B cell (primary cell): ENCODE data around the gene NXPH2. TPM values are rescaled to one million over a fixed set of nuclear protein-coding genes. Genes with fewer than 3 reads are reported as not detected.

Experiments used
- ATAC-seq: fragments of 200-7000 bp; cut with Tn5 transposase; one replicate; pipeline ENCODE4 v1.10.0; 2021; ENCODE audit warnings: low read depth, mild to moderate bottlenecking, moderate number of reproducible peaks, moderate library complexity
- CTCF ChIA-PET: fragments of 350-600 bp; sonication (Branson Sonifier 250); formaldehyde crosslinking; loops from one replicate; lab custom pipeline; 2021; ENCODE audit warnings: antibody characterized with exemption, inconsistent platforms; lab: Charles Lee
- POLR2A ChIA-PET: fragments of 350-600 bp; sonication (Branson Sonifier 250); formaldehyde crosslinking; loops from one replicate; lab custom pipeline; 2021; ENCODE audit warnings: antibody characterized with exemption; lab: Charles Lee
- DNase-seq: peaks from one replicate; pipeline ENCODE4 v3.0.0; 2013
- H2AFZ ChIP-seq: 2 replicates; pipeline ENCODE4 v1.6.1; 2012; ENCODE audit warnings: mild to moderate bottlenecking, low read depth, low read length; ENCODE audit not compliant: insufficient read depth, poor library complexity, severe bottlenecking
- H3K27ac ChIP-seq, 2 donors: 1 replicate in 1 of 2; 2 replicates in 1 of 2; pipeline ENCODE4 v1.5.1; 2012 to 2013; ENCODE audit warnings: low read length in 2 of 2, mild to moderate bottlenecking in 2 of 2, moderate library complexity in 1 of 2
- H3K27me3 ChIP-seq, 4 experiments: fragments of 200-600 bp in 1 of 4; sonication (generic) in 1 of 4; replicated peaks in 1 of 4; 1 replicate in 2 of 4; 2 replicates in 2 of 4; pipeline versions ENCODE4 v1.6.1 to v1.7.0; 2013 to 2016; ENCODE audit warnings: low read length in 3 of 4, mild to moderate bottlenecking in 2 of 4, mixed read lengths in 1 of 4, moderate library complexity in 1 of 4; ENCODE audit not compliant: insufficient read depth in 4 of 4, control insufficient read depth in 3 of 4; ENCODE audit errors: control extremely low read depth in 1 of 4
- H3K36me3 ChIP-seq, 2 experiments: replicated peaks in 1 of 2; 1 replicate in 1 of 2; 2 replicates in 1 of 2; pipeline versions ENCODE4 v1.6.1 to v1.7.1; 2013; ENCODE audit warnings: low read length in 1 of 2; ENCODE audit not compliant: insufficient read depth in 2 of 2, control insufficient read depth in 1 of 2; ENCODE audit errors: control extremely low read depth in 1 of 2, extremely low read depth in 1 of 2
- H3K4me1 ChIP-seq, 2 donors: fragments of 200-600 bp in 1 of 2; sonication (generic) in 1 of 2; 1 replicate in 1 of 2; 2 replicates in 1 of 2; pipeline versions ENCODE4 v1.5.1 to v1.6.1; 2013 to 2017; ENCODE audit warnings: low read length in 2 of 2; ENCODE audit not compliant: control insufficient read depth in 2 of 2, insufficient read depth in 2 of 2
- H3K4me2 ChIP-seq: replicated peaks from 2 replicates; pipeline ENCODE3; 2012; ENCODE audit warnings: mild to moderate bottlenecking, low read depth, low read length; ENCODE audit not compliant: poor library complexity, severe bottlenecking
- H3K4me3 ChIP-seq, 5 experiments: fragments of 200-600 bp in 1 of 5; sonication (generic) in 1 of 5; 1 replicate in 3 of 5; 2 replicates in 2 of 5; pipeline versions ENCODE4 v1.5.1 to v1.7.0; 2011 to 2016; ENCODE audit warnings: low read length in 4 of 5, mild to moderate bottlenecking in 4 of 5, low read depth in 2 of 5, control low read depth in 1 of 5, moderate library complexity in 1 of 5; ENCODE audit not compliant: insufficient read depth in 1 of 5; ENCODE audit errors: control extremely low read depth in 1 of 5, extremely low read depth in 1 of 5
- H3K79me2 ChIP-seq: fragments of 200-600 bp; sonication (generic); one replicate; pipeline ENCODE4 v1.6.0; 2016; ENCODE audit warnings: low read length; ENCODE audit not compliant: control insufficient read depth, insufficient read depth
- H3K9ac ChIP-seq: fragments of 200-600 bp; sonication (generic); 2 replicates; pipeline ENCODE4 v1.6.1; 2017; ENCODE audit warnings: mild to moderate bottlenecking, low read length, moderate library complexity
- H3K9me3 ChIP-seq, 3 donors: one replicate each; pipeline versions ENCODE4 v1.6.1 to v1.7.1; 2013; ENCODE audit warnings: low read length in 2 of 3; ENCODE audit not compliant: control insufficient read depth in 2 of 3, insufficient read depth in 1 of 3; ENCODE audit errors: control extremely low read depth in 1 of 3
- H4K20me1 ChIP-seq: 2 replicates; pipeline ENCODE4 v1.6.0; 2012; ENCODE audit warnings: mild to moderate bottlenecking, low read length; ENCODE audit not compliant: insufficient read depth, control insufficient read depth, poor library complexity, severe bottlenecking
- H3K27ac Mint-ChIP-seq: one replicate; pipeline ENCODE4 v1.8.0; 2021; ENCODE audit warnings: mixed read lengths
- H3K27me3 Mint-ChIP-seq: one replicate; pipeline ENCODE4 v1.8.0; 2021; ENCODE audit warnings: mixed read lengths
- H3K4me1 Mint-ChIP-seq: one replicate; pipeline ENCODE4 v1.8.0; 2021; ENCODE audit warnings: mixed read lengths
- H3K4me3 Mint-ChIP-seq: one replicate; pipeline ENCODE4 v1.8.0; 2021; ENCODE audit warnings: mixed read lengths
- H3K9me3 Mint-ChIP-seq: one replicate; pipeline ENCODE4 v1.8.0; 2022; ENCODE audit warnings: mixed read lengths; ENCODE audit not compliant: insufficient read depth
- EZH2 ChIP-seq: IDR thresholded peaks from 2 replicates; pipeline ENCODE4 v1.6.1; 2012; ENCODE audit warnings: borderline replicate concordance, low read depth, mild to moderate bottlenecking, moderate library complexity, low read length; ENCODE audit not compliant: insufficient read depth, poor library complexity, severe bottlenecking
- WGBS: methylation state at CpG from one replicate; pipeline ENCODE4 v1.1.5; 2013; ENCODE audit warnings: missing lambda C conversion rate; ENCODE audit not compliant: insufficient coverage; 5-methylcytosine and 5-hydroxymethylcytosine counted together
- intact Hi-C: fragments of 100-400 bp; cut with micrococcal nuclease; formaldehyde crosslinking; loops from one replicate; pipeline ENCODE4 v1.10.0; 2022
- polyA plus RNA-seq: library from polyadenylated mRNA; depleted of rRNA; stranded (reverse); fragments of >200 nt; gene quantifications from 2 replicates; pipeline ENCODE4 v1.2.3, GENCODE V29; 2012
- total RNA-seq, 2 donors: library from RNA; stranded (reverse); fragments of 120-200 nt in 1 of 2; gene quantifications; 1 replicate in 1 of 2; 2 replicates in 1 of 2; pipeline versions ENCODE4 v1.2.3 to v1.2.4, GENCODE V29; 2013 to 2022
- TF ChIP-seq, protein P1 (sequence below): fragments of 200-600 bp; IDR thresholded peaks from one replicate; pipeline ENCODE4 v1.8.0; 2022; ENCODE audit warnings: antibody characterized with exemption, mild to moderate bottlenecking

The NXPH2 gene
- total and polyA plus RNA-seq, 2 donors (not counting 1 experiment from before 2014, with no cell fraction given): not detected

DNA sequence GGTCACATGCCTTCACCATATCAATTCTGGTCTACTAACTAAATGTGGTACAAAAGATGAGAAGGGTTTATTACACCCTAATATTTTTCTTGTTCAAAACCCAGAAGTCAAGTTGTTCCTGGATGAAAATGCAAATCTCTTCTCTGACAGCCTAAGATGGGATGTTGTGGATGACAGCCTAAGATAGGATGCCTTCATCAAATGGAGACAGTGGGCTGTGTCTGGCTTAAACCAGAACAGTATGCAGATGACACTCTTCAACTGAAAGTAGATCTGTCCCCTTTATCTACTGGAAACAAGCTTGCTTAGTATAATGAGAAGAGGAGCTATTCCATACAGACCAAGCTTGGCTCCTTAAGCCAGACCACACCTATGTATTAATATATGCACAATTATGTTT lies 17.7 kb downstream of the NXPH2 start:
- H3K4me3 Mint-ChIP-seq: no peak overlapping the region
- H3K9ac ChIP-seq: no peak overlapping the region
- H3K4me1 ChIP-seq: no peaks in the 10 kb centered on the region
- POLR2A ChIA-PET: no interaction called here
- intact Hi-C loops: no loop called here
- DNase-seq: no peak
- H3K9me3 Mint-ChIP-seq: no peaks in the 10 kb centered on the region
- H4K20me1 ChIP-seq: no peaks in the 10 kb centered on the region
- TF ChIP-seq EZH2: no peak
- TF ChIP-seq, protein P1, sequence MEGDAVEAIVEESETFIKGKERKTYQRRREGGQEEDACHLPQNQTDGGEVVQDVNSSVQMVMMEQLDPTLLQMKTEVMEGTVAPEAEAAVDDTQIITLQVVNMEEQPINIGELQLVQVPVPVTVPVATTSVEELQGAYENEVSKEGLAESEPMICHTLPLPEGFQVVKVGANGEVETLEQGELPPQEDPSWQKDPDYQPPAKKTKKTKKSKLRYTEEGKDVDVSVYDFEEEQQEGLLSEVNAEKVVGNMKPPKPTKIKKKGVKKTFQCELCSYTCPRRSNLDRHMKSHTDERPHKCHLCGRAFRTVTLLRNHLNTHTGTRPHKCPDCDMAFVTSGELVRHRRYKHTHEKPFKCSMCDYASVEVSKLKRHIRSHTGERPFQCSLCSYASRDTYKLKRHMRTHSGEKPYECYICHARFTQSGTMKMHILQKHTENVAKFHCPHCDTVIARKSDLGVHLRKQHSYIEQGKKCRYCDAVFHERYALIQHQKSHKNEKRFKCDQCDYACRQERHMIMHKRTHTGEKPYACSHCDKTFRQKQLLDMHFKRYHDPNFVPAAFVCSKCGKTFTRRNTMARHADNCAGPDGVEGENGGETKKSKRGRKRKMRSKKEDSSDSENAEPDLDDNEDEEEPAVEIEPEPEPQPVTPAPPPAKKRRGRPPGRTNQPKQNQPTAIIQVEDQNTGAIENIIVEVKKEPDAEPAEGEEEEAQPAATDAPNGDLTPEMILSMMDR: no peak
- no peaks in the 10 kb centered on the region for H3K9me3 ChIP-seq
- H3K4me1 Mint-ChIP-seq: no peaks in the 10 kb centered on the region
- no peak for ATAC-seq
- no peaks in the 10 kb centered on the region for H3K79me2 ChIP-seq
- peaks cover 20% of the 10 kb centered on the region for H3K27me3 Mint-ChIP-seq
- no peaks in the 10 kb centered on the region for H3K36me3 ChIP-seq
- H3K27ac ChIP-seq: no peak overlapping the region
- CTCF ChIA-PET: no interaction called here
- H3K27me3 ChIP-seq: peaks cover 0 to 7% (median under 1%) of the 10 kb centered on the region in 4 experiments
- no peak overlapping the region for H3K27ac Mint-ChIP-seq
- H3K4me3 ChIP-seq: no peak overlapping the region
- no peak overlapping the region for H3K4me2 ChIP-seq
- H2AFZ ChIP-seq: no peak overlapping the region

DNA sequence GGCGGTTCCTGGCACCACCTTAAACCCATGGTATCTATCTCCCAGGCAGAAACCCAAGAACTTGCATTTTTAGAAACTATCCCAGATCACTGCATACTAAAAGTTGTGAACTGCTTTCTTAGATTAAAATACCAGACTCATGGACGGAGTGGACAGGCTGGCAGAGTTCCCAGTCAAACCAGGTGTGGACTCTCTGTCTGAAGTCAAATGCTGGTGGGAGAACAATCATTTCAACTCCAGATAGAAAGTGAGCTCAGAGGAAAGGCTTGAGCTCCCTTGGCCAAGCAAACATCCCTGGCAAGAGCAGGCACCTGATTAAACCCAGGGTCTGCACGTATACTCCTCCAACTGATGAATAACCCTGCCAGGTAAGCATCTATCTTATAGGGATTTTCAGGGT lies 19.5 kb downstream of the NXPH2 start:
- Histone ChIP-seq H3K9ac (no peak overlapping the region), H3K4me2 (no peak overlapping the region), H3K36me3 (no peaks in the 10 kb centered on the region), H4K20me1 (no peaks in the 10 kb centered on the region), H3K4me3 (no peak overlapping the region), H3K4me1 (no peaks in the 10 kb centered on the region), H3K27me3 (no peaks in the 10 kb centered on the region), H2AFZ (no peak overlapping the region), H3K79me2 (no peaks in the 10 kb centered on the region), H3K9me3 (no peaks in the 10 kb centered on the region), H3K27ac (no peak overlapping the region)
- DNase-seq (no peak), ATAC-seq (no peak)
- CTCF ChIA-PET: no interaction called here
- intact Hi-C loops: no loop called here
- Mint-ChIP-seq H3K9me3 (no peaks in the 10 kb centered on the region), H3K4me3 (no peak overlapping the region), H3K4me1 (no peaks in the 10 kb centered on the region), H3K27me3 (peaks cover 17% of the 10 kb centered on the region), H3K27ac (no peak overlapping the region)
- POLR2A ChIA-PET: no interaction called here
- 100% methylated on average over 1 of the region's 3 CpGs for WGBS
- TF ChIP-seq, protein P1: no peak
- TF ChIP-seq EZH2: no peak
